ENCODE measurements around the gene EXOC2. TPM values are rescaled to one million over a fixed set of nuclear protein-coding genes. Genes with fewer than 3 reads are reported as not detected.

EXOC2 gene
- total RNA-seq, 3 donors from 2014 or later, result 19.7 to 37.3 (median 26.5) TPM

DNA sequence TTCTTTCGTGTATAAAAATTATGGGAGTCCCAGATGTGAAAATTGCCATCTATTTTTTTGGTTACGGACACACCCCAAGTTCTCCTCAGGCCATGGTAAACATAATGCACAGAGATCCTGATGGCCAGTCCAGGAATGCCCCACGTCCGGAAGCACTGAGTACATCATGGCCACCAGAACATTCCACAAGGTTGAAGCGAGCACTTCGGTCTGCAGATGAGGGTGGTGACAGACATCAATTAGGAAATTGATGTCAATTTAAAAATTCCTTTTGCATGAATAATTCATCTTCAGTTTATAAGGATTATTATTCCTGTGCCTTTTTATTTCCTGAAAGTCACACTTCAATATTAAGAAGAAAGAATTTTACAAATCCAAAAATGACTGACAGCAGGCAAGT, 13.2 kb upstream of the EXOC2 start:
- no peaks in the 10 kb centered on the region for H3K36me3 ChIP-seq
- no peak overlapping the region for H3K27ac ChIP-seq
- no peak for DNase-seq (ENCODE audit: low spot score in 2 of 2)
- H3K4me1 ChIP-seq, result no peaks in the 10 kb centered on the region
- no peaks in the 10 kb centered on the region for H3K9me3 ChIP-seq
- H3K27me3 ChIP-seq, result no peaks in the 10 kb centered on the region
- intact Hi-C loops (cut with DNase I; ENCODE audit: low total_unique reads), result no loop called here
- H3K4me3 ChIP-seq, result no peak overlapping the region
- TF ChIP-seq POLR2AphosphoS5 (IDR thresholded peaks at IDR 0.05), result no peak
- TF ChIP-seq, protein P1, sequence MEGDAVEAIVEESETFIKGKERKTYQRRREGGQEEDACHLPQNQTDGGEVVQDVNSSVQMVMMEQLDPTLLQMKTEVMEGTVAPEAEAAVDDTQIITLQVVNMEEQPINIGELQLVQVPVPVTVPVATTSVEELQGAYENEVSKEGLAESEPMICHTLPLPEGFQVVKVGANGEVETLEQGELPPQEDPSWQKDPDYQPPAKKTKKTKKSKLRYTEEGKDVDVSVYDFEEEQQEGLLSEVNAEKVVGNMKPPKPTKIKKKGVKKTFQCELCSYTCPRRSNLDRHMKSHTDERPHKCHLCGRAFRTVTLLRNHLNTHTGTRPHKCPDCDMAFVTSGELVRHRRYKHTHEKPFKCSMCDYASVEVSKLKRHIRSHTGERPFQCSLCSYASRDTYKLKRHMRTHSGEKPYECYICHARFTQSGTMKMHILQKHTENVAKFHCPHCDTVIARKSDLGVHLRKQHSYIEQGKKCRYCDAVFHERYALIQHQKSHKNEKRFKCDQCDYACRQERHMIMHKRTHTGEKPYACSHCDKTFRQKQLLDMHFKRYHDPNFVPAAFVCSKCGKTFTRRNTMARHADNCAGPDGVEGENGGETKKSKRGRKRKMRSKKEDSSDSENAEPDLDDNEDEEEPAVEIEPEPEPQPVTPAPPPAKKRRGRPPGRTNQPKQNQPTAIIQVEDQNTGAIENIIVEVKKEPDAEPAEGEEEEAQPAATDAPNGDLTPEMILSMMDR (IDR thresholded peaks at IDR 0.05), result no peak
- no peak for TF ChIP-seq POLR2A (IDR thresholded peaks at IDR 0.05)

DNA sequence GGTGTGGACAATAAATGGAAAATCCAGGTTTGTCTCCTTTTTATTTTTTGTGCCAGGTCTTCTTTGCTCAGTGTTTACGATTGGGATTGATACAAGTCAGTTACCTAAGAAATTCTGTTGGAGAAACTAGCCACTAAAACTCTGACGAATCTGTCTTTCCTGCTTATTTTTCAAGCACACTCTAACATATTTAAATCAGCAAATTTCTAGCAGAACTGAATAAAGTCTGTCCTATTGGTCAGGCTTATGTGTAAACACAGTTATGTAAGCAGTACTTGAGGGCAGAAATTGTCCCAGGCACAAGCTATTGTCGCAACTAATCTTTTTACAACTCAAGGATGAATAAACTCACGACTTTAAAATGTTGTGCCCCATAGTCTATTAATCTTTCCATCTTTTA, 12.1 kb upstream of the EXOC2 start:
- Histone ChIP-seq H3K27me3 (no peaks in the 10 kb centered on the region), H3K36me3 (no peaks in the 10 kb centered on the region), H3K4me3 (no peak overlapping the region), H3K9me3 (no peaks in the 10 kb centered on the region), H3K27ac (no peak overlapping the region), H3K4me1 (no peaks in the 10 kb centered on the region)
- TF ChIP-seq POLR2AphosphoS5 (IDR thresholded peaks at IDR 0.05) (no peak), POLR2A (IDR thresholded peaks at IDR 0.05) (no peak)
- TF ChIP-seq, protein P1 (IDR thresholded peaks at IDR 0.05), result no peak
- intact Hi-C loops (cut with DNase I; ENCODE audit: low total_unique reads), result no loop called here
- no peak for DNase-seq (ENCODE audit: low spot score in 2 of 2)

DNA sequence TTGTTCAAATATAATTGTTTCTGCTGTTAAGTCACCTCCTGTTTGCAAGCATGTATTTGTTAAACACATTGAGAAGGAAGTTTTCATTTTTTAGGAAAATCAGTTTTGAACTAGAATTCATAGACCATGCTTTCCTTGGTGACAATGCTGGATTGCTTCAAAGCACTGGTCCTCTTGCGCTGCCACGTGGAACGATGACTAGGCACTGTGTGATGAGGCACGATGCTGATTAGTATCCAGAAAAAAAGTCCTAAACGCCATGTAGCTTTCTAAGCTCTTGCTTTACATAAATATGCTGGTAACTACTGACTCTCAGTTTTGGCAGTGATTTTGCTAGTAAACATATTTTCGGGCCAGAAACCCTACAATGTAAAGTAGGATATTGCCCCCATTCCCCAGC, 11.1 kb upstream of the EXOC2 start:
- no peak for DNase-seq (ENCODE audit: low spot score in 2 of 2)
- no peak overlapping the region for H3K27ac ChIP-seq
- H3K36me3 ChIP-seq, result no peaks in the 10 kb centered on the region
- H3K9me3 ChIP-seq, result no peaks in the 10 kb centered on the region
- TF ChIP-seq, protein P1 (IDR thresholded peaks at IDR 0.05), result no peak
- TF ChIP-seq POLR2AphosphoS5 (IDR thresholded peaks at IDR 0.05) (no peak), POLR2A (IDR thresholded peaks at IDR 0.05) (no peak)
- intact Hi-C loops (cut with DNase I; ENCODE audit: low total_unique reads), result no loop called here
- H3K27me3 ChIP-seq, result no peaks in the 10 kb centered on the region
- no peaks in the 10 kb centered on the region for H3K4me1 ChIP-seq
- H3K4me3 ChIP-seq, result no peak overlapping the region

DNA sequence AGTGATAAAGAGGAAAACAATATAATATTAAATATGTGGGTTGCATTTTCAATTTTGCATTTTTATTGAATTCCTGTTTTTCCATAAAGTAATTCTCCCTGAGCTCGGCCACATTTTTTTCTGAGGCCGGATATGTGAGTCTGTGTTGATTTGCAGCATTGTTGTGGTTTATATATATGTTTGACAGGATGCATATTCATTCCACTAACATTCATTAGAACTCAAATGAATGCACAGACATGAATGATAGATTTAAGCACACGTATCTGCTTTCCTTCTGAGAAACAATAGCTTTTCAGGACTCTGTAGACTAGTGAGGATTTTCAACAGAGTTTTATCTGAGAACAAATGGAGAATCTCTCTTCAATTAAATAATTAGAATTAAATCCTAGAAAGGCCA, 10.6 kb upstream of the EXOC2 start:
- no peak overlapping the region for H3K4me3 ChIP-seq
- intact Hi-C loops (cut with DNase I; ENCODE audit: low total_unique reads), result no loop called here

DNA sequence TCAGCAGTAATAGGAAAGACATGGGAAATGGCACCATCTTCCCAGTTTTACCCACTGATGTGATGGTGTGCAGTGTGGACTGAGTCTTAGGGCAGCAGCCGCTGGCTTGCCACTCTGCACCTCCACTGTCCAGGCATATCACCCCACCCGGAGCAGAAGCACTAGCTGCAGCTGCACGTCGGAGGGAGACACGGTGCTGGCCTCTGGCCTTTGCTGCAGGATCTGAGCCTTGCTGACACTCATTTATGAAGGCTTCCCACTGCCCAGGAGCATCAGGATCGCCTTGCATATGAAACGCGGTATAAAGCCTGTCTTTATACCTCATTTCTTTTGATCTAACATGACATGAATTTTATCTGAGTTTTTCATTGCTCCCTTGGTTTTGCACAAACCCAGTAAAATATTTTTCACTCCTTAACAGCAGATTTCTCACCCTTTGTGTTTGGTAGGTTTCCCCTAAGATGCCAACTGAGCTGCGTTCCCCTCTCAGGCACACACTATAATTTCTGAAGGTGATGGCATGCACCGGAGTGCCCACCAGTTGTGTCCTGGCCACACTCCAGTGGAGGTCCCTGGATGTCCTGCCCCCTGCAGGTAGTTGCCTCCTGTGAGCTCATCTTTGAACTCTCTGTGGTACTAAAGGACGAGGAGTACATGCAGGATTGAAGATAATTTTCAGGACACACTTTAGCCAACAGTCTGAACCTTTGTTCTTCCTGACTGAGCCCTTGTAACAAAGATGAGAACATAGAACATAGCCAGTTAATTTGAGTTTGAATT, 9.0 kb upstream of the EXOC2 start:
- no peaks in the 10 kb centered on the region for H3K36me3 ChIP-seq
- intact Hi-C loops (cut with DNase I; ENCODE audit: low total_unique reads), result no loop called here
- no peak for DNase-seq (ENCODE audit: low spot score in 2 of 2)

More for the DNA sequence above, 10.6 kb upstream of the EXOC2 start:
- H3K4me1 ChIP-seq, result no peaks in the 10 kb centered on the region
- H3K9me3 ChIP-seq, result no peaks in the 10 kb centered on the region
- no peak overlapping the region for H3K27ac ChIP-seq
- no peaks in the 10 kb centered on the region for H3K27me3 ChIP-seq
- DNase-seq (ENCODE audit: low spot score in 2 of 2), result no peak
- no peaks in the 10 kb centered on the region for H3K36me3 ChIP-seq
- TF ChIP-seq POLR2AphosphoS5 (IDR thresholded peaks at IDR 0.05) (no peak), POLR2A (IDR thresholded peaks at IDR 0.05) (no peak)
- TF ChIP-seq, protein P1 (IDR thresholded peaks at IDR 0.05), result no peak

More for the DNA sequence above, 9.0 kb upstream of the EXOC2 start:
- Histone ChIP-seq H3K27me3 (no peaks in the 10 kb centered on the region), H3K4me1 (no peaks in the 10 kb centered on the region), H3K4me3 (no peak overlapping the region), H3K27ac (no peak overlapping the region), H3K9me3 (no peaks in the 10 kb centered on the region)
- no peak for TF ChIP-seq POLR2AphosphoS5 (IDR thresholded peaks at IDR 0.05)
- no peak for TF ChIP-seq POLR2A (IDR thresholded peaks at IDR 0.05)
- TF ChIP-seq, protein P1 (IDR thresholded peaks at IDR 0.05), result no peak

Measured in breast epithelium (tissue), 4 donors.